Peyer's patch (tissue), 4 donors: ENCODE data around the gene ZBTB44.
"Not testable (repeated sequence)": the region's sequence is repeated elsewhere in the genome, so short reads cannot be mapped to it uniquely, and the experiment has no call there.

ENCODE experiments used
- POLR2A ChIP-seq, 2 donors: fragments of 450-650 bp; IDR thresholded peaks; one replicate each; pipeline ENCODE4 v1.5.1; 2017; ENCODE audit warnings: antibody characterized with exemption in 2 of 2, mild to moderate bottlenecking in 2 of 2, moderate library complexity in 2 of 2
- TF ChIP-seq, protein P1 (sequence below), 6 experiments: fragments of 450-650 bp in 4 of 6; fragments of 200-600 bp in 2 of 6; sonication (generic) in 1 of 6; IDR thresholded peaks; one replicate each; pipeline ENCODE4 v1.5.1; 2017 to 2019; ENCODE audit warnings: antibody characterized with exemption in 6 of 6, mild to moderate bottlenecking in 3 of 6, moderate library complexity in 1 of 6

DNA sequence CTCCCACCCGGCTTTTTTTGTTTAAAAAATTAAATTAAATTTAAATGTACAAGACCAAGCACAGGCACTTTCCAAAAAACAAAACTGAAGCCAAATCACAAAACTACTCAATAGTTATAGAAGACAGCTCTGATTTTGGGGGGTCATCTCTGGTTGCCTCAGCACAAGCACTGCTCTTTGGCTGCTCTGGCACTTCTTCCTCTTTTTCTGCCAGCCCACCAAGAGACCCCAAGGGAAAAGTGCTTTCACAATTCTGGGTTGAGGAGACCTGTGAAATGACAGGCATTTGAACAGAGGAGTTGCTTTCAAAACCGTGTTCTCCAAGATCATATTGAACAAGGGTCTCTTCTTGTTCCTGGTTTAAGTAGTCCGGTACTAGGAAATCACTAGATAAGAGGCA, 80.8 kb downstream of the ZBTB44 start:
- TF ChIP-seq, protein P1, sequence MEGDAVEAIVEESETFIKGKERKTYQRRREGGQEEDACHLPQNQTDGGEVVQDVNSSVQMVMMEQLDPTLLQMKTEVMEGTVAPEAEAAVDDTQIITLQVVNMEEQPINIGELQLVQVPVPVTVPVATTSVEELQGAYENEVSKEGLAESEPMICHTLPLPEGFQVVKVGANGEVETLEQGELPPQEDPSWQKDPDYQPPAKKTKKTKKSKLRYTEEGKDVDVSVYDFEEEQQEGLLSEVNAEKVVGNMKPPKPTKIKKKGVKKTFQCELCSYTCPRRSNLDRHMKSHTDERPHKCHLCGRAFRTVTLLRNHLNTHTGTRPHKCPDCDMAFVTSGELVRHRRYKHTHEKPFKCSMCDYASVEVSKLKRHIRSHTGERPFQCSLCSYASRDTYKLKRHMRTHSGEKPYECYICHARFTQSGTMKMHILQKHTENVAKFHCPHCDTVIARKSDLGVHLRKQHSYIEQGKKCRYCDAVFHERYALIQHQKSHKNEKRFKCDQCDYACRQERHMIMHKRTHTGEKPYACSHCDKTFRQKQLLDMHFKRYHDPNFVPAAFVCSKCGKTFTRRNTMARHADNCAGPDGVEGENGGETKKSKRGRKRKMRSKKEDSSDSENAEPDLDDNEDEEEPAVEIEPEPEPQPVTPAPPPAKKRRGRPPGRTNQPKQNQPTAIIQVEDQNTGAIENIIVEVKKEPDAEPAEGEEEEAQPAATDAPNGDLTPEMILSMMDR (IDR thresholded peaks at IDR 0.05) = not testable (repeated sequence)
- TF ChIP-seq POLR2A (IDR thresholded peaks at IDR 0.05) = not testable (repeated sequence)
